HL-60 (cell line): ENCODE data around the gene DNAJB6.

ENCODE experiments used
- DNase-seq, 2 experiments: peaks; one replicate each; pipeline ENCODE4 v3.0.0-alpha.2; 2010 to 2020; ENCODE audit warnings: low read depth in 1 of 2, low spot score in 1 of 2
- H3K27ac ChIP-seq: fragments of 250-450 bp; sonication (Bioruptor Pico); replicated peaks from 2 replicates; pipeline ENCODE4 v1.5.1; 2020; ENCODE audit warnings: mild to moderate bottlenecking, moderate library complexity
- H3K27me3 ChIP-seq: fragments of 250-450 bp; sonication (Bioruptor Pico); 2 replicates; pipeline ENCODE4 v1.5.1; 2021; ENCODE audit warnings: mild to moderate bottlenecking, moderate library complexity; ENCODE audit not compliant: insufficient read depth, poor library complexity, severe bottlenecking
- H3K4me3 ChIP-seq: replicated peaks from 2 replicates; pipeline ENCODE4 v1.5.1; 2011; ENCODE audit warnings: mild to moderate bottlenecking, control low read depth, low read length; ENCODE audit not compliant: insufficient read depth
- CTCF ChIP-seq: IDR thresholded peaks from one replicate; pipeline ENCODE4 v1.5.1; 2011; ENCODE audit warnings: low read length, control low read depth, inconsistent platforms; ENCODE audit not compliant: insufficient read depth
- GABPA ChIP-seq: IDR thresholded peaks from 2 replicates; pipeline ENCODE4 v1.6.1; 2012; ENCODE audit warnings: low read depth
- POLR2AphosphoS5 ChIP-seq: IDR thresholded peaks from 2 replicates; pipeline ENCODE4 v1.6.1; 2012; ENCODE audit warnings: low read depth
- REST ChIP-seq: IDR thresholded peaks from 2 replicates; pipeline ENCODE4 v1.6.1; 2012; ENCODE audit warnings: low read depth; ENCODE audit not compliant: insufficient replicate concordance
- SPI1 ChIP-seq: IDR thresholded peaks from 2 replicates; pipeline ENCODE4 v1.6.1; 2012; ENCODE audit warnings: low read depth, mild to moderate bottlenecking, borderline replicate concordance

Gene DNAJB6

GRCh38 chr7:157335991-157336382 is 817 bp upstream of the DNAJB6 start:
- H3K27me3 ChIP-seq = no peaks in the 10 kb centered on the region
- H3K27ac ChIP-seq = peak overlapping the region; percentile 83
- H3K4me3 ChIP-seq = peak overlapping the region; percentile 63
- TF ChIP-seq REST (no peak), GABPA (no peak)
- DNase-seq = no peak

GRCh38 chr7:157337316-157338149 is 729 bp downstream of the DNAJB6 start:
- TF ChIP-seq POLR2AphosphoS5 (no peak), CTCF (no peak), SPI1 (no peak), REST (no peak), GABPA (no peak)
- Histone ChIP-seq H3K27me3 (no peaks in the 10 kb centered on the region), H3K27ac (peak overlapping the region; percentile 68), H3K4me3 (peak overlapping the region; percentile 63)
- peak in 1 of 2 experiments; percentile 54 for DNase-seq

- Histone ChIP-seq H3K27ac (peak overlapping the region; percentile 13), H3K27me3 (no peaks in the 10 kb centered on the region), H3K4me3 (peak overlapping the region; percentile 63; the same call in 1 of the 2 replicates)
- DNase-seq = peak in 1 of 2 experiments; percentile 71
- no peak for TF ChIP-seq REST
- peak; percentile 78 for TF ChIP-seq CTCF
These were observed 3.2 kb downstream of the DNAJB6 start for GRCh38 chr7:157339777-157340677.
